Keratinocyte (primary cell): ENCODE results near the gene CTXND1. TPM values are rescaled to one million over a fixed set of nuclear protein-coding genes. Genes with fewer than 3 reads are reported as not detected.

Experiments used
- DNase-seq: peaks from one replicate; pipeline ENCODE4 v3.0.0-alpha.2; 2011; ENCODE audit warnings: low read depth, missing footprints, low spot score
- FAIRE-seq: peaks from 2 replicates; lab custom pipeline; 2011; peaks lifted over from hg19 to GRCh38; lab: Jason Lieb, UNC
- H2AFZ ChIP-seq: 2 replicates; pipeline ENCODE4 v1.6.0; 2012; ENCODE audit warnings: low read length, control low read depth, inconsistent platforms; ENCODE audit not compliant: control insufficient read depth
- H3K27ac ChIP-seq: 2 replicates; pipeline ENCODE4 v1.5.1; 2011; ENCODE audit warnings: low read length; ENCODE audit not compliant: control insufficient read depth, insufficient read depth
- H3K27me3 ChIP-seq: 3 replicates; pipeline ENCODE4 v1.6.0; 2011; ENCODE audit warnings: low read length; ENCODE audit not compliant: control insufficient read depth, insufficient read depth; ENCODE audit errors: extremely low read depth
- H3K36me3 ChIP-seq, 2 experiments: 2 replicates in 1 of 2; 3 replicates in 1 of 2; pipeline ENCODE4 v1.5.1; 2011; ENCODE audit warnings: low read length in 2 of 2, mild to moderate bottlenecking in 1 of 2; ENCODE audit not compliant: control insufficient read depth in 2 of 2, insufficient read depth in 2 of 2; ENCODE audit errors: extremely low read depth in 1 of 2
- H3K4me1 ChIP-seq: 3 replicates; pipeline ENCODE4 v1.5.1; 2011; ENCODE audit warnings: low read length; ENCODE audit not compliant: control insufficient read depth, insufficient read depth; ENCODE audit errors: extremely low read depth
- H3K4me2 ChIP-seq: 3 replicates; pipeline ENCODE4 v1.6.0; 2011; ENCODE audit warnings: low read depth, low read length; ENCODE audit not compliant: control insufficient read depth, insufficient read depth; ENCODE audit errors: extremely low read depth
- H3K4me3 ChIP-seq, 3 experiments: fragments of 200-600 bp in 1 of 3; sonication (generic) in 1 of 3; 2 replicates in 2 of 3; 3 replicates in 1 of 3; pipeline ENCODE4 v1.5.1; 2011 to 2016; ENCODE audit warnings: low read length in 3 of 3, mild to moderate bottlenecking in 3 of 3, control low read depth in 2 of 3, inconsistent platforms in 1 of 3, low read depth in 1 of 3, mixed read lengths in 1 of 3, mixed run types in 1 of 3, moderate library complexity in 1 of 3; ENCODE audit not compliant: control insufficient read depth in 2 of 3, insufficient read depth in 2 of 3; ENCODE audit errors: extremely low read depth in 1 of 3
- H3K79me2 ChIP-seq: 2 replicates; pipeline ENCODE4 v1.6.0; 2012; ENCODE audit warnings: low read length; ENCODE audit not compliant: control insufficient read depth, insufficient read depth
- H3K9ac ChIP-seq: 3 replicates; pipeline ENCODE4 v1.6.0; 2011; ENCODE audit warnings: low read length; ENCODE audit not compliant: control insufficient read depth, insufficient read depth; ENCODE audit errors: extremely low read depth
- H3K9me1 ChIP-seq: 3 replicates; pipeline ENCODE4 v1.6.0; 2011; ENCODE audit warnings: low read length; ENCODE audit not compliant: control insufficient read depth, insufficient read depth; ENCODE audit errors: extremely low read depth
- H3K9me3 ChIP-seq: 2 replicates; pipeline ENCODE4 v1.5.1; 2012; ENCODE audit warnings: low read depth, low read length; ENCODE audit not compliant: control insufficient read depth
- H4K20me1 ChIP-seq: 3 replicates; pipeline ENCODE4 v1.6.0; 2011; ENCODE audit warnings: low read length; ENCODE audit not compliant: control insufficient read depth, insufficient read depth; ENCODE audit errors: extremely low read depth
- CTCF ChIP-seq, 3 experiments: IDR thresholded peaks in 1 of 3; conservative IDR thresholded peaks in 1 of 3; optimal IDR thresholded peaks in 1 of 3; 2 replicates in 2 of 3; 3 replicates in 1 of 3; pipeline versions ENCODE3 to v1.5.1; 2011; ENCODE audit warnings: low read length in 3 of 3, mild to moderate bottlenecking in 3 of 3, moderate library complexity in 2 of 3, control low read depth in 1 of 3, inconsistent platforms in 1 of 3; ENCODE audit not compliant: insufficient read depth in 2 of 3; ENCODE audit errors: extremely low read depth in 1 of 3
- EZH2 ChIP-seq: IDR thresholded peaks from one replicate; pipeline ENCODE4 v1.6.1; 2012; ENCODE audit warnings: inconsistent platforms, mild to moderate bottlenecking, low read length, moderate library complexity
- dilution Hi-C: fragments of 300-500 bp; cut with MboI; formaldehyde crosslinking; loops from one replicate; pipeline ENCODE4 v1.7.0; 2020; ENCODE audit warnings: low sequenced_read_pairs; ENCODE audit not compliant: extremely low pct_ligation_motif_present
- polyA plus RNA-seq, 5 experiments: library from polyadenylated mRNA; depleted of rRNA in 3 of 5; stranded (reverse) in 3 of 5; stranded (forward) in 1 of 5; unstranded in 1 of 5; fragments of >200 nt; gene quantifications; 1 replicate in 1 of 5; 2 replicates in 3 of 5; 3 replicates in 1 of 5; pipeline versions ENCODE4 v1.2.1 to v1.2.3, GENCODE V29; 2011 to 2012; ENCODE audit warnings: missing spikeins in 2 of 5, low read depth in 1 of 5, low replicate concordance in 1 of 5

Gene CTXND1
- polyA plus RNA-seq, 1 donor (not counting 4 experiments of a cell fraction or from before 2014, with no cell fraction given) = not detected

GRCh38 chr15:80208758-80209734, 43.0 kb downstream of the CTXND1 start:
- DNase-seq = no peak
- Histone ChIP-seq H3K4me3 (no peak overlapping the region), H3K79me2 (no peaks in the 10 kb centered on the region), H3K4me2 (no peak overlapping the region), H2AFZ (no peak overlapping the region), H3K9me3 (no peaks in the 10 kb centered on the region), H3K36me3 (no peaks in the 10 kb centered on the region), H3K9ac (no peak overlapping the region), H4K20me1 (no peaks in the 10 kb centered on the region), H3K4me1 (peaks cover 12% of the 10 kb centered on the region), H3K27me3 (no peaks in the 10 kb centered on the region), H3K9me1 (no peaks in the 10 kb centered on the region), H3K27ac (no peak overlapping the region)
- dilution Hi-C loops = no loop called here
- TF ChIP-seq CTCF (optimal IDR thresholded peaks at IDR 0.05 in 1 of 3, IDR thresholded peaks at IDR 0.05 in 1 of 3, conservative IDR thresholded peaks at IDR 0.05 in 1 of 3; ENCODE audit: extremely low read depth in 1 of 3, insufficient read depth in 2 of 3, low read length in 3 of 3) (no peak), EZH2 (no peak)
- FAIRE-seq = no peak

GRCh38 chr15:80207887-80208286, 44.1 kb downstream of the CTXND1 start:
- no peak overlapping the region for H3K4me2 ChIP-seq
- no peaks in the 10 kb centered on the region for H3K36me3 ChIP-seq
- H3K9me1 ChIP-seq = peaks cover 3% of the 10 kb centered on the region
- no peak overlapping the region for H2AFZ ChIP-seq
- no peaks in the 10 kb centered on the region for H4K20me1 ChIP-seq
- no peak overlapping the region for H3K9ac ChIP-seq
- FAIRE-seq = no peak
- no peak overlapping the region for H3K4me3 ChIP-seq
- peaks cover 17% of the 10 kb centered on the region for H3K4me1 ChIP-seq
- H3K79me2 ChIP-seq = no peaks in the 10 kb centered on the region
- H3K9me3 ChIP-seq = no peaks in the 10 kb centered on the region
- no peak for DNase-seq
- dilution Hi-C loops = no loop called here
- no peak overlapping the region for H3K27ac ChIP-seq
- H3K27me3 ChIP-seq = no peaks in the 10 kb centered on the region
- TF ChIP-seq CTCF (optimal IDR thresholded peaks at IDR 0.05 in 1 of 3, IDR thresholded peaks at IDR 0.05 in 1 of 3, conservative IDR thresholded peaks at IDR 0.05 in 1 of 3; ENCODE audit: extremely low read depth in 1 of 3, insufficient read depth in 2 of 3, low read length in 3 of 3) (no peak), EZH2 (no peak)
